Measurements from ENCODE around the gene MOB3B.
"Not testable (repeated sequence)": the region's sequence is repeated elsewhere in the genome, so short reads cannot be mapped to it uniquely, and the experiment has no call there.

Gene MOB3B

DNA sequence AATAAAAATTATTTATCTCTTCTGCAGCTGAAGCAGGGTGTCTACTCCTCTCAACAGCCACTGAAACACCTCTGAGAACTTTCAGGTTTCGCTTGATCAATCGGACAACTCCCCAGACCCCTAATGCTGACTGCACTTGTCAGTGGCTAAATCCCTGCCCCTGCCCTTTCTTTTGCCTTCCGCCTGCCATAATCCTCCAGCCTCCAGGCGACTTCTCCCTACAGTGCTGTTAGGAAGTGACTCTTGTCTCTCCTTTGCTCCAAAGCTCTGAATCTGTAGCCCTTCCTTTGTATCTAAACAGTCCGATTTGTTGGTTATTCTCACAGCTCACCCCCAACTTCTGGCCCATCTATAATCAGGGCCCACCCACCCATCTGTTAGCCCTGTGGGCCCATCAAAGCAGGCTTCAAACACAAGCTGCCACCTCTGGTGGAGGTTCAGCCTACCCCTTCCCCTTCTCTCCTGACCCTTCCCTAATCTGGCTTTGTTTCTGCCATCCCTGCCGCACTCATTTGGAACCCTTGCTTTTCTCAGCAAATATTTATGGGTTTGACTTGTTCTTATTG, 59.2 kb downstream of the MOB3B start:
- no peaks in the 10 kb centered on the region for H3K4me1 ChIP-seq (ENCODE audit: control insufficient read depth, insufficient read depth, low read length, poor library complexity, severe bottlenecking)

DNA sequence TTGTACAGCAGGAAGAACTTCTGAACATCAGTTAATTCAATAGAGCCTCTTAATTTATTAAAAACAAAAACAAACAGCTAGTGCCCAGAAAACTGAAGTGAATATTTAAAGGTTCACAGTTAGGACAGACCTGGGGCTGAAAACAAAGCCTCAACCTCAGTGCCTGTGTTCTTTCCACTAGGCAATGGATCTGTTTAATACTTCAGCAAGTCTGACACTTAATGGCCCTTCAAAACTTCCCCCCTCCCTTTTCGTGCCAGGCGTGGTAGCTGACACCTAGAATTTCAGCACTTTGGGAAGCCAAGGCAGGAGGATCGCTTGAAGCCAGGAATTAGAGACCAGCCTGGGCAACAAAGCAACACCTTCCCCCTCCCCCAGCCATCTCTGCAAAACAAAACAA, 60.1 kb downstream of the MOB3B start:
- H3K9me3 ChIP-seq (ENCODE audit: control insufficient read depth, low read length), result no peaks in the 10 kb centered on the region
- H3K4me3 ChIP-seq (ENCODE audit: insufficient read depth, low read depth, low read length, poor library complexity, severe bottlenecking), result no peak overlapping the region
- H3K36me3 ChIP-seq (ENCODE audit: control insufficient read depth, insufficient read depth, low read length), result no peaks in the 10 kb centered on the region
- H3K4me1 ChIP-seq (ENCODE audit: control insufficient read depth, insufficient read depth, low read length, poor library complexity, severe bottlenecking), result no peaks in the 10 kb centered on the region
- H3K27ac ChIP-seq (ENCODE audit: insufficient read depth, low read length, poor library complexity, severe bottlenecking), result no peak overlapping the region
- DNase-seq, result no peak
- H3K27me3 ChIP-seq (replicated peaks; ENCODE audit: control insufficient read depth, insufficient read depth, low read length, poor library complexity, severe bottlenecking), result no peaks in the 10 kb centered on the region

More for the DNA sequence above, 59.2 kb downstream of the MOB3B start:
- H3K9me3 ChIP-seq (ENCODE audit: control insufficient read depth, low read length), result no peaks in the 10 kb centered on the region
- H3K36me3 ChIP-seq (ENCODE audit: control insufficient read depth, insufficient read depth, low read length), result no peaks in the 10 kb centered on the region
- H3K4me3 ChIP-seq (ENCODE audit: insufficient read depth, low read depth, low read length, poor library complexity, severe bottlenecking), result no peak overlapping the region
- no peaks in the 10 kb centered on the region for H3K27me3 ChIP-seq (replicated peaks; ENCODE audit: control insufficient read depth, insufficient read depth, low read length, poor library complexity, severe bottlenecking)
- no peak for DNase-seq
- H3K27ac ChIP-seq (ENCODE audit: insufficient read depth, low read length, poor library complexity, severe bottlenecking), result no peak overlapping the region

DNA sequence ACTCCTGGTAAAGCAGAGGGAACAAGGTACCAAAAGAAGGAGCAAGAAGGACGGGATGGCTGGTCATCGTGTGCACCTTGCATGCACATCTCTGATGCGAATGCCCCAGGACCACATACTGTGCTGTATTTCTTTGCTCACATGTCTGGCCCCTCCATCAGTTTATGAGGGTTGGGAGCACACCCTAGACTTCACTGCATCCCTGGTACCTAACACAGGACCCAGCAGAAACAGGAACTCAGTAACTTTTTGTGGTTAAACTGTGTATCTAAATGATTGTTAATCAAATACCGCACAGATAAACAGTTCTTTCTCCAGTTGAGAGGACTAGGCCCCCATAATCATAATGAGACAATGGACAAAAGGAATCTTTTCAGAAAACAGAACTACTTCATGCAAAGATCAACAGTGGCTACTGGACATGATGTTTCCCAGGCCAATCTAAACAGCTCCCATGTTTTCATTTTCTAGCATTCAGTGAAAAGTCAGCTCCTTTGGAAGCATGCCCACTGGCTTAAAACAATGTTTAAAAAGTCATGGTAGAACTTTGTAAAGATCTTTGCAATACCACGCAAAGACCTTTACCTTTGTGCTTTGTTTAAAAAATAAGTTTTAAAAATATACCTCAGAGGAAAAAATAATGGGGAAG, 61.0 kb downstream of the MOB3B start:
- Histone ChIP-seq H3K36me3 (ENCODE audit: control insufficient read depth, insufficient read depth, low read length) (no peaks in the 10 kb centered on the region), H3K27ac (ENCODE audit: insufficient read depth, low read length, poor library complexity, severe bottlenecking) (no peak overlapping the region), H3K4me3 (ENCODE audit: insufficient read depth, low read depth, low read length, poor library complexity, severe bottlenecking) (no peak overlapping the region), H3K4me1 (ENCODE audit: control insufficient read depth, insufficient read depth, low read length, poor library complexity, severe bottlenecking) (no peaks in the 10 kb centered on the region), H3K27me3 (replicated peaks; ENCODE audit: control insufficient read depth, insufficient read depth, low read length, poor library complexity, severe bottlenecking) (no peaks in the 10 kb centered on the region), H3K9me3 (ENCODE audit: control insufficient read depth, low read length) (no peaks in the 10 kb centered on the region)
- no peak for DNase-seq

DNA sequence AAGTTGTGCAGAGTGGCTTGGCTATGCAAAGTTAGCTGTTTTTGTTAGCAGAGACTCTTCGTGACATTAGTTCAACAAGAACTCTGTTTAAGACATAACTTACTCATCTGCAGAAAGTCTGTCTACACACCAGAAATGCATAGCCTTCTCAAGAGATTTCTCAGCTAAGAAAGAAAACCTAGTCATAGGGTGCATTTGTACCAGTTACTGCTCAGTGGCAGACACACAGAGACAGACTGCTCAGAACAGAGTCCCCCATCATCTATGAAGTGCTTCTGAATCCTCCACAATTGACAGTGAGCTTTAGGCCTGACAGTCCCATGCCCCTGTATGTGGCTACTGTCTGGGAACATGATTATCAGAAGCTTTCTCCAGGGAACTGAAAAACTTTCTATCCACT, 61.6 kb downstream of the MOB3B start:
- Histone ChIP-seq H3K9me3 (ENCODE audit: control insufficient read depth, low read length) (no peaks in the 10 kb centered on the region), H3K4me1 (ENCODE audit: control insufficient read depth, insufficient read depth, low read length, poor library complexity, severe bottlenecking) (no peaks in the 10 kb centered on the region), H3K4me3 (ENCODE audit: insufficient read depth, low read depth, low read length, poor library complexity, severe bottlenecking) (no peak overlapping the region), H3K27ac (ENCODE audit: insufficient read depth, low read length, poor library complexity, severe bottlenecking) (no peak overlapping the region), H3K36me3 (ENCODE audit: control insufficient read depth, insufficient read depth, low read length) (no peaks in the 10 kb centered on the region), H3K27me3 (replicated peaks; ENCODE audit: control insufficient read depth, insufficient read depth, low read length, poor library complexity, severe bottlenecking) (no peaks in the 10 kb centered on the region)
- DNase-seq, result no peak

DNA sequence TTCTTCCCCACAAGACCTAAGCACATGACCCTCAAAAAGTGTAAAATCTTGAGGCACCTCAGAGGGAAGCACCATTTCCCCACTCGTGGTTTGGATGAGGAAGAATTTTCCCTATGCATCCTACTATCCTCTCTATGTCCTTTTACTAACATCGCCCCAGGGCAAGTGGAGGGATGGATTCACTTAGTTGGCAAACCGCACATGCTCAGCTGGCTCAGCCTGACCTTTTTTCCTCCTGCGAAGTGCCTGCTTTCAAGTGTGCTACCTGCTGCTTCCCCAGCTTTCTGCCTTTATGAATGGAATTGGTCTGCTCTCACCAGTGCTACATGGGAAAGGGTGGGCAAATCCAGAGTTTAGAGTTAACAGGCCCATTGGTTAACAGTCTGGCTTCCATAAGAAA, 62.1 kb downstream of the MOB3B start:
- Histone ChIP-seq H3K27ac (ENCODE audit: insufficient read depth, low read length, poor library complexity, severe bottlenecking) (no peak overlapping the region), H3K27me3 (replicated peaks; ENCODE audit: control insufficient read depth, insufficient read depth, low read length, poor library complexity, severe bottlenecking) (no peaks in the 10 kb centered on the region), H3K4me3 (ENCODE audit: insufficient read depth, low read depth, low read length, poor library complexity, severe bottlenecking) (no peak overlapping the region), H3K36me3 (ENCODE audit: control insufficient read depth, insufficient read depth, low read length) (no peaks in the 10 kb centered on the region), H3K4me1 (ENCODE audit: control insufficient read depth, insufficient read depth, low read length, poor library complexity, severe bottlenecking) (no peaks in the 10 kb centered on the region), H3K9me3 (ENCODE audit: control insufficient read depth, low read length) (no peaks in the 10 kb centered on the region)
- no peak for DNase-seq

DNA sequence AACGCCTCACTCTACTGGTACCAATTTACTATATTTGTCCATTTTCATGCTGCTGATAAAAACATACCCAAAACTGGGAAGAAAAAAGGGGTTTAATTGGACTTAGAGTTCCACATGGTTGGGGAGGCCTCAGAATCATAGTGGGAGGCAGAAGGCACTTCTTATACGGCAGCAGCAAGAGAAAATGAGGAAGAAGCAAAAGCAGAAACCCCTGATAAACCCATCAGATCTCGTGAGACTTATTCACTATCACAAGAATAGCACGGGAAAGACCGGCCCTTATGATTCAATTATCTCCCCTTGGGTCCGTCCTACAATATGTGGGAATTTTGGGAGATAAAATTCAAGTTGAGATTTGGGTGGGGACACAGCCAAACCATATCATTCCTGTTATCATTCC, 63.1 kb downstream of the MOB3B start:
- not testable (repeated sequence) for H3K27ac ChIP-seq (ENCODE audit: insufficient read depth, low read length, poor library complexity, severe bottlenecking); H3K9me3 ChIP-seq (ENCODE audit: control insufficient read depth, low read length); H3K36me3 ChIP-seq (ENCODE audit: control insufficient read depth, insufficient read depth, low read length); DNase-seq; H3K4me1 ChIP-seq (ENCODE audit: control insufficient read depth, insufficient read depth, low read length, poor library complexity, severe bottlenecking); H3K27me3 ChIP-seq (replicated peaks; ENCODE audit: control insufficient read depth, insufficient read depth, low read length, poor library complexity, severe bottlenecking); H3K4me3 ChIP-seq (ENCODE audit: insufficient read depth, low read depth, low read length, poor library complexity, severe bottlenecking)

DNA sequence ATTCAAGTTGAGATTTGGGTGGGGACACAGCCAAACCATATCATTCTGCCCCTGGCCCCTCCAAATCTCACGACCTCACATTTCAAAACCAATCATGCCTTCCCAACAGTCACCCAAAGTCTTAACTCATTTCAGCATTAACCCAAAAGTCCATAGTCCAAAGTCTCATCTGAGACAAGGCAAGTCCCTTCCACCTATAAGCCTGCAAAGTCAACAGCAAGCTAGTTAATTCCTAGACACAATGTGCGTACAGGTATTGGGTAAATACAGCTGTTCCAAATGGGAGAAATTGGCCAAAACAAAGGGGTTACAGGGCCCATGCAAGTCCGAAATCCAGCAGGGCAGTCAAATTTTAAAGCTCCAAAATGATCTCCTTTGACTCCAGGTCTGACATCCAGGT, 64.7 kb downstream of the MOB3B start:
- H3K27ac ChIP-seq (ENCODE audit: insufficient read depth, low read length, poor library complexity, severe bottlenecking); H3K27me3 ChIP-seq (replicated peaks; ENCODE audit: control insufficient read depth, insufficient read depth, low read length, poor library complexity, severe bottlenecking); H3K9me3 ChIP-seq (ENCODE audit: control insufficient read depth, low read length); H3K4me3 ChIP-seq (ENCODE audit: insufficient read depth, low read depth, low read length, poor library complexity, severe bottlenecking); H3K4me1 ChIP-seq (ENCODE audit: control insufficient read depth, insufficient read depth, low read length, poor library complexity, severe bottlenecking); DNase-seq; H3K36me3 ChIP-seq (ENCODE audit: control insufficient read depth, insufficient read depth, low read length): not testable (repeated sequence)

DNA sequence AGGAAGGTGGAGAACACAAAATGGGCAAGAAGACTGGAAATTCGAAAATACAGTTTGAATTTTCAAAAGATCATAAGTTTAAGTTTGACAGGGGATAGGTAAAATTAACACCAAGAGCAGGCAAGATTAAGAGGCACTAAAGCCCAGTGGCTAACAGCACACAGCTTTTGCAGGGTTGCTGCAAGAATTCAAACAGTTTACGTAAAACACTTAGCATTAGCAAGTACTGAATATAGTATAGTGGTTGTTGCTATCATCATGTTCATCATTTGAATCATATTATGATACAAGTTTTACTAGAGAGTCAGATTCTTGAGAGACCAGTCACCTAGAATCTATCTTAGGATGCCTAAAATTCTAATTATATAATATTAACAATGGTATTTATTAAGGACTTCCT, 66.8 kb downstream of the MOB3B start:
- Histone ChIP-seq H3K4me1 (ENCODE audit: control insufficient read depth, insufficient read depth, low read length, poor library complexity, severe bottlenecking) (no peaks in the 10 kb centered on the region), H3K4me3 (ENCODE audit: insufficient read depth, low read depth, low read length, poor library complexity, severe bottlenecking) (no peak overlapping the region), H3K9me3 (ENCODE audit: control insufficient read depth, low read length) (no peaks in the 10 kb centered on the region), H3K27ac (ENCODE audit: insufficient read depth, low read length, poor library complexity, severe bottlenecking) (no peak overlapping the region), H3K36me3 (ENCODE audit: control insufficient read depth, insufficient read depth, low read length) (no peaks in the 10 kb centered on the region), H3K27me3 (replicated peaks; ENCODE audit: control insufficient read depth, insufficient read depth, low read length, poor library complexity, severe bottlenecking) (no peaks in the 10 kb centered on the region)
- DNase-seq, result no peak

DNA sequence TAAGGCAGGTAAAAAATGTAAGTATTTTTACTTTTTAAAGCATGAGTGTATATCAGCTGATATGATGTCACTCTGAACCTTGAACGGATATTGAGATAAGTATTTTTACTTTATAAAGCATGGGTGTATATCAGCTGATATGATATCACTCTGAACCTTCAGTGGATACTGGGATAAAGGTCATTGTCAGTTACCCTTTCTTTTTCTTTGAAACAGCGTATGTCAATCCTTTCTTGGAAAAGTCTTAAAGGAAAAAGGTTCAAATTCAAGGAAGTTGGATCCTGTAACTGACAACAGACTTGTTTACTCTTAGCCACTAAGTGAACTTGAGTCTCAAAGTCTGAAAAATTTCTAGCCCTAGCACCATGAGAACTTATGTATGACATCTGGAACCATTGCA, 67.2 kb downstream of the MOB3B start:
- Histone ChIP-seq H3K27me3 (replicated peaks; ENCODE audit: control insufficient read depth, insufficient read depth, low read length, poor library complexity, severe bottlenecking) (no peaks in the 10 kb centered on the region), H3K27ac (ENCODE audit: insufficient read depth, low read length, poor library complexity, severe bottlenecking) (no peak overlapping the region), H3K4me3 (ENCODE audit: insufficient read depth, low read depth, low read length, poor library complexity, severe bottlenecking) (no peak overlapping the region), H3K4me1 (ENCODE audit: control insufficient read depth, insufficient read depth, low read length, poor library complexity, severe bottlenecking) (no peaks in the 10 kb centered on the region), H3K9me3 (ENCODE audit: control insufficient read depth, low read length) (no peaks in the 10 kb centered on the region), H3K36me3 (ENCODE audit: control insufficient read depth, insufficient read depth, low read length) (no peaks in the 10 kb centered on the region)
- no peak for DNase-seq

DNA sequence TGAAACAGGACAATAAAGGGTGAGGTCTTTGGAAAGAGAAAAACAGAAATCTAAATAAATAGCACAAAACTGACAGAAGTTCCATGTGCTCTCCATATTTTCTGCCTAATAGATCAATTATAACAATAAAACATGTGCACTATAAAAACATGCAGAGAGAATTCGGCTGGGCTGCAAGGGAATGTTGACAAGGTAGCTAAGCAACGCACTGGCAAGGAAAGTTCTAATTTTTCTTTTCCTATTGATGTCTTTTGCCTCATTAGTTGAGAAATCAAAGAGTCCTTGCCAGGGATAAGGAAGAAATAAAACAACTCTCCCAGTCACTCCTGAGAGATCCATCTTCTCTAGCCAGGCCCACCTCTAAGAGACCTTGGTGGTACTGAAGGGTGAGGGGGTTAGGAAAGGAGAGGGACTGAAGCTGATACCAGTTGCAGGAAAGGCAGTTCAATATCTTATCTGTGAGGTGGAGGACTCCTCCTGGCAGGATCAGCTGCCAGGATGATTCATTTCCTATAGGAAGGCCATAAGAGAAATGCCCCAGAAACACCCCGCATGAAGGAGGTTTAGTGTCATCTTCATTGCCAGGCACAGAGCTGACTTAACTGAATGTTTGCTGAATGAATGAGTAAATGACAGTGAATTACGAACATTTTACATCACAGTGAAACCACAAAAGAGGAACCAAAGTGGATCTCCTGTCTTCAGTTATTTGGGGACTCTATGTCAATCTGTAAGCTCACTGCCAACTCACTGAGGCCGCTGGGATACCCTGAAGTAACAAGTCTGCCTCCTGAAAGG, 69.2 kb downstream of the MOB3B start:
- Histone ChIP-seq H3K27ac (ENCODE audit: insufficient read depth, low read length, poor library complexity, severe bottlenecking) (no peak overlapping the region), H3K9me3 (ENCODE audit: control insufficient read depth, low read length) (no peaks in the 10 kb centered on the region), H3K4me1 (ENCODE audit: control insufficient read depth, insufficient read depth, low read length, poor library complexity, severe bottlenecking) (no peaks in the 10 kb centered on the region), H3K27me3 (replicated peaks; ENCODE audit: control insufficient read depth, insufficient read depth, low read length, poor library complexity, severe bottlenecking) (no peaks in the 10 kb centered on the region), H3K4me3 (ENCODE audit: insufficient read depth, low read depth, low read length, poor library complexity, severe bottlenecking) (no peak overlapping the region), H3K36me3 (ENCODE audit: control insufficient read depth, insufficient read depth, low read length) (no peaks in the 10 kb centered on the region)
- no peak for DNase-seq
